Naive thymus-derived CD4-positive, alpha-beta T cell (primary cell): ENCODE results near the gene USP17L22. TPM values are rescaled to one million over a fixed set of nuclear protein-coding genes. Genes with fewer than 3 reads are reported as not detected.
"Not testable (repeated sequence)": the region's sequence is repeated elsewhere in the genome, so short reads cannot be mapped to it uniquely, and the experiment has no call there.

Experiments used
- ATAC-seq: fragments of 150-1000 bp; cut with Tn5 transposase; 2 replicates; pipeline ENCODE4 v1.10.0; 2021; ENCODE audit warnings: mild to moderate bottlenecking, moderate library complexity
- CTCF ChIA-PET: fragments of 350-600 bp; sonication (Branson Sonifier 250); formaldehyde crosslinking; loops from one replicate; lab custom pipeline; 2021; ENCODE audit warnings: antibody characterized with exemption; lab: Charles Lee
- POLR2A ChIA-PET: fragments of 350-600 bp; sonication (Branson Sonifier 250); formaldehyde crosslinking; loops from one replicate; lab custom pipeline; 2021; ENCODE audit warnings: antibody characterized with exemption, inconsistent platforms; lab: Charles Lee
- DNase-seq, 9 donors: peaks; one replicate each; pipeline versions ENCODE4 v3.0.0 to v3.0.0-alpha.2; 2020 to 2022; ENCODE audit warnings: mixed read lengths in 1 of 9
- H3K27ac ChIP-seq: one replicate; pipeline ENCODE4 v1.7.0; 2013; ENCODE audit warnings: mild to moderate bottlenecking, low read depth, low read length, moderate library complexity
- H3K27me3 ChIP-seq, 2 donors: one replicate each; pipeline ENCODE4 v1.7.0; 2013; ENCODE audit warnings: low read length in 2 of 2, mild to moderate bottlenecking in 2 of 2, moderate library complexity in 2 of 2; ENCODE audit not compliant: control insufficient read depth in 2 of 2, insufficient read depth in 2 of 2
- H3K36me3 ChIP-seq, 3 experiments: 1 replicate in 2 of 3; 2 replicates in 1 of 3; pipeline ENCODE4 v1.7.0; 2013; ENCODE audit warnings: low read length in 3 of 3, mild to moderate bottlenecking in 3 of 3, moderate library complexity in 1 of 3; ENCODE audit not compliant: insufficient read depth in 3 of 3, control insufficient read depth in 2 of 3
- H3K4me1 ChIP-seq, 2 donors: one replicate each; pipeline ENCODE4 v1.7.0; 2013; ENCODE audit warnings: low read length in 2 of 2, mild to moderate bottlenecking in 2 of 2, moderate library complexity in 1 of 2; ENCODE audit not compliant: control insufficient read depth in 2 of 2, insufficient read depth in 2 of 2
- H3K4me3 ChIP-seq: 2 replicates; pipeline ENCODE4 v1.7.0; 2013; ENCODE audit warnings: mild to moderate bottlenecking, low read length
- H3K9me3 ChIP-seq, 3 experiments: 1 replicate in 2 of 3; 2 replicates in 1 of 3; pipeline ENCODE4 v1.7.0; 2013; ENCODE audit warnings: low read length in 3 of 3; ENCODE audit not compliant: control insufficient read depth in 2 of 3
- H3K27ac Mint-ChIP-seq, 9 donors: one replicate each; pipeline ENCODE4 v1.8.0; 2020 to 2022; ENCODE audit warnings: mixed read lengths in 9 of 9, mild to moderate bottlenecking in 8 of 9, moderate library complexity in 5 of 9, inconsistent platforms in 2 of 9
- H3K27me3 Mint-ChIP-seq, 5 donors: one replicate each; pipeline ENCODE4 v1.8.0; 2021 to 2022; ENCODE audit warnings: mixed read lengths in 5 of 5, mild to moderate bottlenecking in 1 of 5
- H3K36me3 Mint-ChIP-seq, 5 donors: one replicate each; pipeline ENCODE4 v1.8.0; 2020 to 2022; ENCODE audit warnings: mixed read lengths in 5 of 5, mild to moderate bottlenecking in 3 of 5, inconsistent platforms in 1 of 5
- H3K4me1 Mint-ChIP-seq, 7 donors: one replicate each; pipeline ENCODE4 v1.8.0; 2020 to 2022; ENCODE audit warnings: mixed read lengths in 7 of 7, mild to moderate bottlenecking in 3 of 7, inconsistent platforms in 1 of 7
- H3K4me3 Mint-ChIP-seq, 10 donors: one replicate each; pipeline ENCODE4 v1.8.0; 2020 to 2022; ENCODE audit warnings: mild to moderate bottlenecking in 10 of 10, mixed read lengths in 10 of 10, moderate library complexity in 6 of 10, inconsistent platforms in 2 of 10
- H3K9me3 Mint-ChIP-seq, 11 donors: one replicate each; pipeline ENCODE4 v1.8.0; 2020 to 2022; ENCODE audit warnings: mixed read lengths in 11 of 11, mild to moderate bottlenecking in 4 of 11, inconsistent platforms in 1 of 11, moderate library complexity in 1 of 11
- intact Hi-C, 2 donors: fragments of 100-400 bp; cut with micrococcal nuclease; formaldehyde crosslinking; loops; one replicate each; pipeline ENCODE4 v1.15.1; 2023
- polyA plus RNA-seq, 2 donors: library from polyadenylated mRNA; unstranded; fragments of 300-500 nt; fragmentation: Illumina TruSeq; gene quantifications; one replicate each; pipeline ENCODE4 v1.2.3, GENCODE V29; 2021
- total RNA-seq, 6 experiments: library from RNA in 5 of 6; stranded (reverse) in 5 of 6; gene quantifications; 1 replicate in 5 of 6; 2 replicates in 1 of 6; pipeline ENCODE4 v1.2.3 and lab custom pipeline; 2021 to 2026

The USP17L22 gene
- total and polyA plus RNA-seq, 7 experiments from 2014 or later = not detected

DNA sequence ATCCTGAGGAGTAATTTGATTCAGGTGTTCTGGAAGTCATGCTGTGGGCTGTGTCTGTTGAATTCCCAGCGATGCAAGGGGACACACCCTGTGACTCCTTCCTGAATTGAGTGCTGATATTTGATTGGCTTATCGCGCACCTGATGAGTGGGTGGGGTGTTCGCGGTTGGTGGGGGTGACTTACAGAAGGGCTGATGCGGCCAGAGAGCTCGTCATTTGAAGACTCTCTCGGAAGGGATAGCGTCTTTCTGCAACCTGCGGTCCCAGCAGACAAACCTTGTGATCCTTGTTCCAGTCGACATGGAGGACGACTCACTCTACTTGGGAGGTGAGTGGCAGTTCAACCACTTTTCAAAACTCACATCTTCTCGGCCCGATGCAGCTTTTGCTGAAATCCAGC lies 23.8 kb upstream of the USP17L22 start, which contains the start of gene USP17L17:
TSS of gene USP17L17 (plus strand) at position 301 of the 400 bp plus-strand sequence. CDS start at position 301, 0 bp downstream.
- H3K9me3 Mint-ChIP-seq, H3K27ac Mint-ChIP-seq, H3K4me3 Mint-ChIP-seq, POLR2A ChIA-PET, H3K27me3 Mint-ChIP-seq, H3K4me1 ChIP-seq, ATAC-seq, DNase-seq, H3K36me3 Mint-ChIP-seq, H3K27ac ChIP-seq, H3K4me3 ChIP-seq, H3K9me3 ChIP-seq, H3K4me1 Mint-ChIP-seq, intact Hi-C loops, H3K36me3 ChIP-seq, H3K27me3 ChIP-seq, CTCF ChIA-PET: not testable (repeated sequence)

GRCh38 chr4:9247953-9248680 lies 19.3 kb upstream of the USP17L22 start, which contains the start of gene USP17L18:
Gene USP17L18 (plus strand): TSS chr4:9248630. CDS start chr4:9248630, 0 bp downstream.
- ATAC-seq, H3K27ac ChIP-seq, H3K4me3 Mint-ChIP-seq, intact Hi-C loops, H3K36me3 Mint-ChIP-seq, H3K9me3 ChIP-seq, H3K27me3 ChIP-seq, DNase-seq, H3K4me1 Mint-ChIP-seq, CTCF ChIA-PET, H3K4me1 ChIP-seq, H3K27me3 Mint-ChIP-seq, H3K27ac Mint-ChIP-seq, POLR2A ChIA-PET, H3K36me3 ChIP-seq, H3K9me3 Mint-ChIP-seq, H3K4me3 ChIP-seq: not testable (repeated sequence)

- H3K4me1 Mint-ChIP-seq, ATAC-seq, H3K27ac Mint-ChIP-seq, H3K36me3 Mint-ChIP-seq, DNase-seq, H3K36me3 ChIP-seq, intact Hi-C loops, H3K4me3 Mint-ChIP-seq, H3K27me3 ChIP-seq, POLR2A ChIA-PET, H3K27ac ChIP-seq, H3K27me3 Mint-ChIP-seq, H3K9me3 Mint-ChIP-seq, H3K4me3 ChIP-seq, H3K9me3 ChIP-seq, H3K4me1 ChIP-seq, CTCF ChIA-PET: not testable (repeated sequence)
Observed at GRCh38 chr4:9253078-9253477, 14.3 kb upstream of the USP17L22 start, which contains the start of gene USP17L19. Gene USP17L19 (plus strand): TSS chr4:9253378. CDS start chr4:9253378, 0 bp downstream.

- H3K4me3 Mint-ChIP-seq, CTCF ChIA-PET, POLR2A ChIA-PET, H3K4me1 ChIP-seq, H3K27ac Mint-ChIP-seq, H3K27me3 Mint-ChIP-seq, H3K9me3 Mint-ChIP-seq, intact Hi-C loops, H3K9me3 ChIP-seq, H3K36me3 Mint-ChIP-seq, H3K36me3 ChIP-seq, H3K27ac ChIP-seq, H3K27me3 ChIP-seq, H3K4me3 ChIP-seq, H3K4me1 Mint-ChIP-seq, DNase-seq, ATAC-seq: not testable (repeated sequence)
Observed at GRCh38 chr4:9257824-9258223, 9.6 kb upstream of the USP17L22 start, which contains the start of gene USP17L20. Gene USP17L20 (plus strand): TSS chr4:9258124. CDS start chr4:9258124, 0 bp downstream.

DNA sequence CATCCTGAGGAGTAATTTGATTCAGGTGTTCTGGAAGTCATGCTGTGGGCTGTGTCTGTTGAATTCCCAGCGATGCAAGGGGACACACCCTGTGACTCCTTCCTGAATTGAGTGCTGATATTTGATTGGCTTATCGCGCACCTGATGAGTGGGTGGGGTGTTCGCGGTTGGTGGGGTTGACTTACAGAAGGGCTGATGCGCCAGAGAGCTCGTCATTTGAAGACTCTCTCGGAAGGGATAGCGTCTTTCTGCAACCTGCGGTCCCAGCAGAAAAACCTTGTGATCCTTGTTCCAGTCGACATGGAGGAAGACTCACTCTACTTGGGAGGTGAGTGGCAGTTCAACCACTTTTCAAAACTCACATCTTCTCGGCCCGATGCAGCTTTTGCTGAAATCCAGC lies 4.8 kb upstream of the USP17L22 start, which contains the start of gene USP17L21:
TSS of gene USP17L21 (plus strand) at position 301 of the 400 bp plus-strand sequence. CDS start at position 301, 0 bp downstream.
- DNase-seq, CTCF ChIA-PET, intact Hi-C loops, H3K36me3 Mint-ChIP-seq, H3K36me3 ChIP-seq, ATAC-seq, H3K4me3 Mint-ChIP-seq, H3K27ac Mint-ChIP-seq, H3K27ac ChIP-seq, H3K4me1 Mint-ChIP-seq, H3K27me3 ChIP-seq, H3K9me3 Mint-ChIP-seq, POLR2A ChIA-PET, H3K4me3 ChIP-seq, H3K4me1 ChIP-seq, H3K27me3 Mint-ChIP-seq, H3K9me3 ChIP-seq: not testable (repeated sequence)

- H3K36me3 Mint-ChIP-seq, intact Hi-C loops, POLR2A ChIA-PET, CTCF ChIA-PET, H3K27me3 ChIP-seq, H3K27ac Mint-ChIP-seq, H3K4me3 ChIP-seq, H3K27me3 Mint-ChIP-seq, H3K4me1 ChIP-seq, ATAC-seq, H3K36me3 ChIP-seq, H3K27ac ChIP-seq, H3K4me3 Mint-ChIP-seq, H3K9me3 Mint-ChIP-seq, H3K4me1 Mint-ChIP-seq, H3K9me3 ChIP-seq: not testable (repeated sequence)
- peak in 4 of 9 donors; percentile 0 to 21 (median 12) for DNase-seq
Observed at GRCh38 chr4:9271719-9272118, 4.3 kb downstream of the USP17L22 start.
